ENCODE measurements around the gene OTOP2. TPM values are rescaled to one million over a fixed set of nuclear protein-coding genes. Genes with fewer than 3 reads are reported as not detected.

The OTOP2 gene
- total RNA-seq, 1 experiment from 2014 or later: not detected

GRCh38 chr17:74981979-74982662 lies 58.0 kb downstream of the OTOP2 start (continued):
- TF ChIP-seq ZMAT4 (CRISPR knock-in tag; IDR thresholded peaks at IDR 0.05) (no peak), PRRX2 (CRISPR knock-in tag; IDR thresholded peaks at IDR 0.05) (no peak), E2F4 (CRISPR knock-in tag; IDR thresholded peaks at IDR 0.05; ENCODE audit: borderline replicate concordance, low read depth) (peak; percentile 34; the same call in 1 of the 2 replicates), TEAD4 (CRISPR knock-in tag; IDR thresholded peaks at IDR 0.05) (no peak), JAZF1 (CRISPR knock-in tag; IDR thresholded peaks at IDR 0.05) (no peak), ZNF671 (CRISPR knock-in tag; IDR thresholded peaks at IDR 0.05) (no peak), SP1 (CRISPR knock-in tag; conservative IDR thresholded peaks at IDR 0.05) (peak; percentile 88; the same call in 1 of the 2 replicates), PRDM15 (CRISPR knock-in tag; IDR thresholded peaks at IDR 0.05) (no peak; the same call in 1 of the 2 replicates), ETV6 (CRISPR knock-in tag; IDR thresholded peaks at IDR 0.05) (0 out of 2 replicates have a peak, but pooled peaks have one; percentile 69), ATF1 (CRISPR knock-in tag; IDR thresholded peaks at IDR 0.05) (no peak), MYBL2 (CRISPR knock-in tag; IDR thresholded peaks at IDR 0.05) (no peak; the same call in none of the 2 replicates), CDX4 (CRISPR knock-in tag; IDR thresholded peaks at IDR 0.05; ENCODE audit: borderline replicate concordance) (no peak), EMX1 (CRISPR knock-in tag; IDR thresholded peaks at IDR 0.05) (no peak), CTCF (IDR thresholded peaks at IDR 0.05) (no peak), SMAD4 (CRISPR knock-in tag; IDR thresholded peaks at IDR 0.05) (no peak), ELF4 (CRISPR knock-in tag; IDR thresholded peaks at IDR 0.05; ENCODE audit: low read depth) (no peak), OVOL2 (CRISPR knock-in tag; IDR thresholded peaks at IDR 0.05; ENCODE audit: borderline replicate concordance) (no peak), FOXJ3 (CRISPR knock-in tag; IDR thresholded peaks at IDR 0.05; ENCODE audit: borderline replicate concordance) (no peak), ZNF263 (CRISPR knock-in tag; IDR thresholded peaks at IDR 0.05; ENCODE audit: low read depth) (no peak), AFF4 (CRISPR knock-in tag; IDR thresholded peaks at IDR 0.05; ENCODE audit: borderline replicate concordance) (0 out of 2 replicates have a peak, but pooled peaks have one; percentile 46), ZNF219 (CRISPR knock-in tag; IDR thresholded peaks at IDR 0.05; ENCODE audit: borderline replicate concordance) (peak; percentile 64; the same call in 1 of the 2 replicates), STAT6 (CRISPR knock-in tag; conservative IDR thresholded peaks at IDR 0.05; ENCODE audit: low read depth) (no peak), HMGA2 (CRISPR knock-in tag; IDR thresholded peaks at IDR 0.05) (no peak)
